GM23248 (cell line): ENCODE measurements around the gene FMN2. TPM values are rescaled to one million over a fixed set of nuclear protein-coding genes. Genes with fewer than 3 reads are reported as not detected.

Experiments used
- DNase-seq: peaks from one replicate; pipeline ENCODE4 v3.0.0-alpha.2; 2015
- H2AFZ ChIP-seq: fragments of 200-600 bp; sonication (generic); 2 replicates; pipeline ENCODE4 v1.6.1; 2016; ENCODE audit warnings: antibody characterized with exemption
- H3F3A ChIP-seq: fragments of 200-600 bp; sonication (generic); 2 replicates; pipeline ENCODE4 v1.6.1; 2016; ENCODE audit warnings: mild to moderate bottlenecking, antibody characterized with exemption, mixed run types; ENCODE audit not compliant: insufficient read depth
- H3K27ac ChIP-seq: fragments of 200-600 bp; sonication (generic); 2 replicates; pipeline ENCODE4 v1.5.1; 2016; ENCODE audit warnings: mild to moderate bottlenecking
- H3K27me3 ChIP-seq: fragments of 200-600 bp; sonication (generic); replicated peaks from 2 replicates; pipeline ENCODE4 v1.6.1; 2016; ENCODE audit warnings: mild to moderate bottlenecking; ENCODE audit not compliant: insufficient read depth
- H3K36me3 ChIP-seq: fragments of 200-600 bp; sonication (generic); 2 replicates; pipeline ENCODE4 v1.6.1; 2016; ENCODE audit warnings: low read depth, mild to moderate bottlenecking
- H3K4me1 ChIP-seq: fragments of 200-600 bp; sonication (generic); 2 replicates; pipeline ENCODE4 v1.6.1; 2016; ENCODE audit warnings: mild to moderate bottlenecking; ENCODE audit not compliant: insufficient read depth
- H3K4me2 ChIP-seq: fragments of 200-600 bp; sonication (generic); one replicate; pipeline ENCODE4 v1.6.1; 2016; ENCODE audit warnings: mild to moderate bottlenecking; ENCODE audit not compliant: unreplicated experiment
- H3K4me3 ChIP-seq: fragments of 200-600 bp; sonication (generic); 2 replicates; pipeline ENCODE4 v1.5.1; 2016; ENCODE audit warnings: mild to moderate bottlenecking
- H3K79me2 ChIP-seq: fragments of 200-600 bp; sonication (generic); 2 replicates; pipeline ENCODE4 v1.6.1; 2016; ENCODE audit warnings: mild to moderate bottlenecking; ENCODE audit not compliant: insufficient read depth
- H3K9ac ChIP-seq: fragments of 200-600 bp; sonication (generic); 2 replicates; pipeline ENCODE4 v1.6.1; 2016; ENCODE audit warnings: mild to moderate bottlenecking
- H3K9me2 ChIP-seq: fragments of 200-600 bp; sonication (generic); 2 replicates; pipeline ENCODE4 v1.6.1; 2016; ENCODE audit warnings: mixed run types, mild to moderate bottlenecking, moderate library complexity; ENCODE audit not compliant: insufficient read depth
- H3K9me3 ChIP-seq: fragments of 200-600 bp; sonication (generic); one replicate; pipeline ENCODE4 v1.6.1; 2017; ENCODE audit warnings: low read depth
- H4K20me1 ChIP-seq: fragments of 200-600 bp; sonication (generic); 2 replicates; pipeline ENCODE4 v1.6.0; 2016; ENCODE audit not compliant: insufficient read depth
- EZH2 ChIP-seq: fragments of 200-600 bp; sonication (generic); IDR thresholded peaks from 2 replicates; pipeline ENCODE4 v1.6.1; 2018; ENCODE audit warnings: antibody characterized with exemption, mild to moderate bottlenecking; ENCODE audit not compliant: insufficient read depth, poor library complexity, severe bottlenecking
- EZH2phosphoT487 ChIP-seq: fragments of 200-600 bp; sonication (generic); IDR thresholded peaks from 2 replicates; pipeline ENCODE4 v1.6.1; 2018; ENCODE audit warnings: antibody characterized with exemption, moderate library complexity, mild to moderate bottlenecking, low read depth; ENCODE audit not compliant: insufficient read depth
- WGBS, 2 experiments: methylation state at CpG; one replicate each; pipeline ENCODE4 v1.1.6; 2015 to 2017; ENCODE audit warnings: low lambda C conversion rate in 2 of 2, low coverage in 1 of 2; ENCODE audit errors: missing lambda C conversion rate in 2 of 2; 5-methylcytosine and 5-hydroxymethylcytosine counted together
- in situ Hi-C: fragments of 300-500 bp; cut with MboI; formaldehyde crosslinking; loops from 2 replicates; pipeline ENCODE4 v1.15.0; 2020
- polyA plus RNA-seq: library from polyadenylated mRNA; unstranded; fragments of >200 nt; fragmentation: Nextera tagmentation; extraction: Ambion mirVana; gene quantifications from 2 replicates; pipeline ENCODE4 v1.2.1, GENCODE V29; 2016
- total RNA-seq: library from RNA; depleted of rRNA; stranded (reverse); fragments of >200 nt; shearing (Covaris generic); gene quantifications from 2 replicates; pipeline ENCODE4 v1.2.3, GENCODE V29; 2014

Gene FMN2
- total and polyA plus RNA-seq, 2 experiments from 2014 or later, result 78.2 to 114 TPM

DNA sequence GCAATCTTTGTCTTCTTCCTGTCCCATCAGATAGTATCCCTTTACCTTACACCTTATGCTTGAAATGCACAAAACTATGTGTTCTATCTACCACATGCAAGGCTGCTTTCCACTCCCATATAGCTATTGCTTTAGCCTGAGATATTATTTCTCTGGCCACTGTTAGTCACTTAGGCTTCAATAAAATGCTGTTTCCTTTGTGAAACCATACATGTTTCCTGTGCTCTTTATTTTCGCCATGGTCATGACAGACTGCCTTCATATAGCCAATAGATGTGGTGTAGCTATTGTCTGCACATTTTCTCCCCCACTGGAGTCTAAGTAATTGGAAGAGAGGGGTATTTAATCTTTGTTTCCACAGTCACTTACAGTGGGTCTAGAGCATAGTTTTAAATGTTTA lies 411.9 kb downstream of the FMN2 start:
- no peak overlapping the region for H2AFZ ChIP-seq
- H3K4me1 ChIP-seq, result peaks cover 24% of the 10 kb centered on the region
- no peaks in the 10 kb centered on the region for H4K20me1 ChIP-seq
- WGBS, 2 experiments, result 45 to 62% methylated on average over 1 of the region's 1 CpG
- in situ Hi-C loops, result no loop called here
- no peak overlapping the region for H3K27ac ChIP-seq
- peaks cover 32% of the 10 kb centered on the region; the same call in 1 of the 2 replicates for H3K79me2 ChIP-seq
- H3K36me3 ChIP-seq, result no peaks in the 10 kb centered on the region; the same call in 1 of the 2 replicates
- DNase-seq, result no peak
- H3K9ac ChIP-seq, result no peak overlapping the region
- no peak overlapping the region for H3K4me2 ChIP-seq
- no peaks in the 10 kb centered on the region for H3K9me2 ChIP-seq
- TF ChIP-seq EZH2 (no peak), EZH2phosphoT487 (no peak)
- no peak overlapping the region for H3K4me3 ChIP-seq
- H3K9me3 ChIP-seq, result no peaks in the 10 kb centered on the region
- peaks cover 80% of the 10 kb centered on the region for H3F3A ChIP-seq
- no peaks in the 10 kb centered on the region for H3K27me3 ChIP-seq

DNA sequence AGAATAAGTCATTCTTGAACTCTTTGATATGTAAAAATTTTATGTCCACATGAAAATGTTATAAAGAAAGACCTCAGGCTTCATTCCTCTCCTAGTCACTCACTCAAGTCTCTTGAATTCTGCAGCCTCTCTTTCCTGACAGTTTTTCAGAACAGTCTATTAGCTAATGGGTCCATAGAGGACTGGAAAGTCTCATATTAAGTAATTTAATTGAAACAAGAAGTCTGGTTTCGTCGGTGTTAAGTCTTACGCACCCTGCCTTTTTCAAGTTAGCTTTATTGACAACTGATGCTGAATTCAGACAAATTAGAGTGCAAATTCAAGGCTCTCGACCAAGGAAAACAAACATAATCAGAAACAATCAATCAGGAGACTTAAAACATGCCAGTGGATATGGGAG lies 414.5 kb downstream of the FMN2 start:
- Histone ChIP-seq H3K79me2 (peaks cover 23% of the 10 kb centered on the region), H2AFZ (no peak overlapping the region), H3K27ac (no peak overlapping the region), H3F3A (peaks cover 68% of the 10 kb centered on the region), H3K27me3 (no peaks in the 10 kb centered on the region), H3K4me1 (peaks cover 5% of the 10 kb centered on the region), H3K4me3 (no peak overlapping the region), H3K36me3 (no peaks in the 10 kb centered on the region; the same call in 1 of the 2 replicates), H4K20me1 (no peaks in the 10 kb centered on the region), H3K4me2 (no peak overlapping the region), H3K9me2 (no peaks in the 10 kb centered on the region), H3K9ac (no peak overlapping the region), H3K9me3 (no peaks in the 10 kb centered on the region)
- WGBS, 2 experiments, result 52 to 59% methylated on average over 4 of the region's 4 CpGs
- in situ Hi-C loops, result no loop called here
- TF ChIP-seq EZH2, result no peak
- no peak for TF ChIP-seq EZH2phosphoT487
- no peak for DNase-seq

DNA sequence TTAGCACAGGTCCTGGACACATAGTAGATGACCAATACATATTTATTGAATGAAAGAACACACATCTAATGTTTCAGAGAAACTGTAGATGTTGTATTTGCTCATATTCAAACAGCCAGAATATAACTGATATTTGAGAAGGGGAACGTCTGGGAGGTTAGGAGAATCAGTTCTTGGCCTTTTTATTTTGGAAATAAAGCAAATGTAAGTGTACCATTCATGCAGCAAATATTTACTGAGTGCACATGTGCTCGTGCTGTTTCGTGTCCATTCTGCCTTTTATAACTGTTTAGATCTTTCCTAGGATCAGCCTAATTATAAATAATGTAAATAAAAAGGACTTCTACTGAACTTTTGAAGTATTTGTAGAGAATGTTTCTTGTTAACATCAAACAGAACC lies 416.5 kb downstream of the FMN2 start:
- H3K9me3 ChIP-seq, result no peaks in the 10 kb centered on the region
- H3F3A ChIP-seq, result peaks cover 65% of the 10 kb centered on the region
- 91 to 97% methylated on average over 3 of the region's 3 CpGs for WGBS, 2 experiments
- H3K4me1 ChIP-seq, result no peaks in the 10 kb centered on the region; the same call in 1 of the 2 replicates
- no peaks in the 10 kb centered on the region for H4K20me1 ChIP-seq
- no peaks in the 10 kb centered on the region for H3K9me2 ChIP-seq
- H3K36me3 ChIP-seq, result no peaks in the 10 kb centered on the region; the same call in 1 of the 2 replicates
- no peak for DNase-seq
- no peak overlapping the region for H3K9ac ChIP-seq
- no peak overlapping the region for H3K4me2 ChIP-seq
- in situ Hi-C loops, result no loop called here
- peaks cover 33% of the 10 kb centered on the region for H3K79me2 ChIP-seq
- H3K27me3 ChIP-seq, result no peaks in the 10 kb centered on the region
- H3K4me3 ChIP-seq, result no peak overlapping the region
- no peak overlapping the region for H3K27ac ChIP-seq
- H2AFZ ChIP-seq, result no peak overlapping the region
- TF ChIP-seq EZH2phosphoT487 (no peak), EZH2 (no peak)

DNA sequence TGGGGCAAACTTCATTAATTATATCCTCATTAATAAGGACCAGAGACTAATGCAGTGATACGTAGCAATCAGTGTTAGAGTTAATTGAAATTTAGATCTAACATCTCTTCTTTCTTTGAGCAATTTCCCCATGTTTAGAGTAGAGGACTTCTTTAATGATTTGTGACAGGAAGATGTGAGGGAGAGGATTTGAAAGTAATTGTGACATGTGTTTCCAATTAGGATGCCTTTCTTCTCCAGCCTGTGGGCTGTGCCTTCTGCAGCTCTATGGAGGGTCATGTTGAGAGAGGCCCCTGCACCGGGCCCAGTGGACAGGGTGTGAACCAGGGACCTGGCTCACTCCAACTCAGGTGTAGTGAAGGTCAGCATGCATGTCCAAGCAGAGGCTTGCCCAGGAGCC lies 417.3 kb downstream of the FMN2 start:
- Histone ChIP-seq H3K27ac (no peak overlapping the region), H2AFZ (no peak overlapping the region), H3K36me3 (no peaks in the 10 kb centered on the region; the same call in 1 of the 2 replicates), H3K4me1 (no peaks in the 10 kb centered on the region; the same call in 1 of the 2 replicates), H3K79me2 (peaks cover 28% of the 10 kb centered on the region), H3K4me2 (no peak overlapping the region), H3F3A (peaks cover 57% of the 10 kb centered on the region), H3K9me3 (no peaks in the 10 kb centered on the region), H3K27me3 (no peaks in the 10 kb centered on the region), H3K4me3 (no peak overlapping the region), H3K9me2 (no peaks in the 10 kb centered on the region), H4K20me1 (no peaks in the 10 kb centered on the region), H3K9ac (no peak overlapping the region)
- WGBS, 2 experiments, result 46 to 48% methylated on average over 2 of the region's 2 CpGs
- DNase-seq, result peak; percentile 38
- no peak for TF ChIP-seq EZH2
- no peak for TF ChIP-seq EZH2phosphoT487
- in situ Hi-C loops, result no loop called here

- no peak for TF ChIP-seq EZH2
- no peak for TF ChIP-seq EZH2phosphoT487
- Histone ChIP-seq H3K4me2 (no peak overlapping the region), H3K4me3 (no peak overlapping the region), H3K27me3 (no peaks in the 10 kb centered on the region), H3F3A (peaks cover 60% of the 10 kb centered on the region), H3K9me3 (no peaks in the 10 kb centered on the region), H3K9ac (no peak overlapping the region), H3K4me1 (peaks cover 21% of the 10 kb centered on the region), H3K27ac (no peak overlapping the region), H2AFZ (no peak overlapping the region), H3K36me3 (no peaks in the 10 kb centered on the region; the same call in 1 of the 2 replicates), H3K79me2 (peaks cover 26% of the 10 kb centered on the region), H4K20me1 (no peaks in the 10 kb centered on the region), H3K9me2 (no peaks in the 10 kb centered on the region)
- no peak for DNase-seq
- in situ Hi-C loops, result no loop called here
Observed at GRCh38 chr1:240511789-240512188, 420.1 kb downstream of the FMN2 start.
